Cerebellar cortex (tissue), 1 donor: ENCODE data around the gene EXOC3.
"Not testable (repeated sequence)": the region's sequence is repeated elsewhere in the genome, so short reads cannot be mapped to it uniquely, and the experiment has no call there.

Experiments used
- DNase-seq: peaks from one replicate; pipeline ENCODE4 v3.0.0-alpha.2; 2015; ENCODE audit warnings: low spot score

EXOC3 gene

GRCh38 chr5:486597-486996 lies 43.6 kb downstream of the EXOC3 start:
- not testable (repeated sequence) for DNase-seq

- DNase-seq = no peak
Observed at GRCh38 chr5:488241-488640, 45.3 kb downstream of the EXOC3 start.

- DNase-seq = no peak
Observed at GRCh38 chr5:488744-489688, 46.0 kb downstream of the EXOC3 start.

- DNase-seq = no peak
Observed at GRCh38 chr5:489689-490080, 46.7 kb downstream of the EXOC3 start.

- DNase-seq = no peak
Observed at GRCh38 chr5:490116-491106, 47.4 kb downstream of the EXOC3 start.

- no peak for DNase-seq
Observed at GRCh38 chr5:491119-491855, 48.3 kb downstream of the EXOC3 start.

- no peak for DNase-seq
Observed at GRCh38 chr5:491856-492155, 48.8 kb downstream of the EXOC3 start.

GRCh38 chr5:492314-492893 lies 49.4 kb downstream of the EXOC3 start:
- no peak for DNase-seq

- DNase-seq = no peak
Observed at GRCh38 chr5:493119-493701, 50.2 kb downstream of the EXOC3 start.

GRCh38 chr5:493758-494157 lies 50.8 kb downstream of the EXOC3 start:
- no peak for DNase-seq

- no peak for DNase-seq
Observed at GRCh38 chr5:494667-495255, 51.8 kb downstream of the EXOC3 start.

- DNase-seq = no peak
Observed at GRCh38 chr5:496028-496427, 53.1 kb downstream of the EXOC3 start.

- no peak for DNase-seq
Observed at GRCh38 chr5:497090-497700, 54.2 kb downstream of the EXOC3 start.

GRCh38 chr5:497871-498509 lies 55.0 kb downstream of the EXOC3 start:
- DNase-seq = no peak

- DNase-seq = no peak
Observed at GRCh38 chr5:499233-500209, 56.5 kb downstream of the EXOC3 start.

- no peak for DNase-seq
Observed at GRCh38 chr5:500491-500890, 57.5 kb downstream of the EXOC3 start.

GRCh38 chr5:501105-501830 lies 58.3 kb downstream of the EXOC3 start:
- no peak for DNase-seq

- no peak for DNase-seq
Observed at GRCh38 chr5:501831-502184, 58.8 kb downstream of the EXOC3 start.
